GM12878 (cell line): ENCODE data around the gene HIVEP3. TPM values are rescaled to one million over a fixed set of nuclear protein-coding genes. Genes with fewer than 3 reads are reported as not detected.

Source experiments
- ATAC-seq: fragments of 200-7000 bp; cut with Tn5 transposase; 3 replicates; pipeline ENCODE4 v1.9.1; 2020; ENCODE audit warnings: mild to moderate bottlenecking, moderate library complexity
- BruUV-seq: library from RNA; stranded (reverse); fragments of 400-500 nt; replicated peaks from 2 replicates; lab custom pipeline; 2021; lab: Mats Ljungman, UMichigan
- CTCF ChIA-PET: fragments of 300-600 bp; sonication (Branson Sonifier 250); formaldehyde crosslinking; extraction: SDS; loops from one replicate; lab custom pipeline; 2021; ENCODE audit warnings: inconsistent platforms; lab: Yijun Ruan, JAX
- POLR2A ChIA-PET: fragments of 350-600 bp; formaldehyde crosslinking; extraction: SDS; loops from one replicate; lab custom pipeline; 2021; ENCODE audit warnings: inconsistent platforms; lab: Charles Lee
- RAD21 ChIA-PET: fragments of 300-600 bp; sonication (Branson Sonifier 250); formaldehyde crosslinking; loops from one replicate; lab custom pipeline; 2023; ENCODE audit warnings: antibody characterized with exemption; ENCODE audit not compliant: unreplicated experiment; lab: Charles Lee
- SMC1A ChIA-PET: fragments of 300-600 bp; sonication (Branson Sonifier 250); formaldehyde crosslinking; loops from one replicate; lab custom pipeline; 2023; ENCODE audit not compliant: unreplicated experiment, uncharacterized antibody; lab: Charles Lee
- DNase-seq: peaks from one replicate; pipeline ENCODE4 v3.0.0-alpha.2; 2011; ENCODE audit warnings: low read depth, low spot score
- FAIRE-seq: peaks from 3 replicates; lab custom pipeline; 2011; peaks lifted over from hg19 to GRCh38; lab: Jason Lieb, UNC
- H2AFZ ChIP-seq: 2 replicates; pipeline ENCODE4 v1.6.0; 2011; ENCODE audit warnings: low read depth, low read length, control low read depth; ENCODE audit not compliant: control insufficient read depth
- H3K27ac ChIP-seq: 2 replicates; pipeline ENCODE4 v1.5.1; 2011; ENCODE audit warnings: control low read depth; ENCODE audit not compliant: control insufficient read depth, insufficient read depth
- H3K27me3 ChIP-seq, 2 experiments: replicated peaks in 1 of 2; 2 replicates each; pipeline versions ENCODE4 v1.6.0 to v1.6.1; 2011; ENCODE audit warnings: low read length in 1 of 2; ENCODE audit not compliant: control insufficient read depth in 2 of 2, insufficient read depth in 2 of 2
- H3K36me3 ChIP-seq, 2 experiments: 2 replicates each; pipeline ENCODE4 v1.5.1; 2011; ENCODE audit warnings: low read length in 1 of 2; ENCODE audit not compliant: control insufficient read depth in 2 of 2, insufficient read depth in 2 of 2
- H3K4me1 ChIP-seq: 2 replicates; pipeline ENCODE4 v1.6.1; 2011; ENCODE audit warnings: mild to moderate bottlenecking, low read length, moderate library complexity, mixed read lengths; ENCODE audit not compliant: control insufficient read depth, insufficient read depth
- H3K4me2 ChIP-seq: 2 replicates; pipeline ENCODE4 v1.6.0; 2011; ENCODE audit warnings: control low read depth; ENCODE audit not compliant: control insufficient read depth, insufficient read depth
- H3K4me3 ChIP-seq: fragments of 200-600 bp; sonication (generic); 2 replicates; pipeline ENCODE4 v1.5.1; 2016
- H3K79me2 ChIP-seq: 2 replicates; pipeline ENCODE4 v1.6.0; 2011; ENCODE audit warnings: low read length; ENCODE audit not compliant: control insufficient read depth, insufficient read depth
- H3K9ac ChIP-seq: 2 replicates; pipeline ENCODE4 v1.8.0; 2011; ENCODE audit warnings: low read length, control low read depth, mixed read lengths; ENCODE audit not compliant: control insufficient read depth, insufficient read depth
- H3K9me3 ChIP-seq: replicated peaks from 3 replicates; pipeline ENCODE4 v1.5.1; 2011; ENCODE audit warnings: mild to moderate bottlenecking, low read length; ENCODE audit not compliant: control insufficient read depth, insufficient read depth
- H4K20me1 ChIP-seq: 2 replicates; pipeline ENCODE4 v1.6.0; 2011; ENCODE audit not compliant: control insufficient read depth, insufficient read depth
- BCL3 ChIP-seq: IDR thresholded peaks from 2 replicates; pipeline ENCODE4 v1.6.1; 2011; ENCODE audit warnings: borderline replicate concordance, low read depth, mild to moderate bottlenecking, moderate library complexity, low read length; ENCODE audit not compliant: insufficient read depth, poor library complexity, severe bottlenecking
- CBX5 ChIP-seq: sonication (generic); IDR thresholded peaks from 2 replicates; pipeline ENCODE4 v1.6.1; 2016; ENCODE audit warnings: low read depth, moderate library complexity, mild to moderate bottlenecking, inconsistent platforms
- GATAD2B ChIP-seq: fragments of 450-650 bp; conservative IDR thresholded peaks from 2 replicates; pipeline ENCODE4 v1.6.1; 2017; ENCODE audit warnings: low read depth, mild to moderate bottlenecking, moderate library complexity
- RAD51 ChIP-seq: fragments of 450-650 bp; IDR thresholded peaks from 2 replicates; pipeline ENCODE4 v1.6.1; 2016; ENCODE audit warnings: moderate library complexity, mild to moderate bottlenecking, inconsistent platforms
- SIX5 ChIP-seq: IDR thresholded peaks from 2 replicates; pipeline ENCODE4 v1.6.1; 2011; ENCODE audit warnings: mild to moderate bottlenecking, low read depth, low read length, moderate library complexity; ENCODE audit not compliant: severe bottlenecking
- SUZ12 ChIP-seq: fragments of 200-600 bp; sonication (generic); IDR thresholded peaks from one replicate; pipeline ENCODE4 v1.6.1; 2018; ENCODE audit warnings: antibody characterized with exemption, mild to moderate bottlenecking; ENCODE audit not compliant: unreplicated experiment
- TAF1 ChIP-seq: IDR thresholded peaks from 2 replicates; pipeline ENCODE4 v1.6.1; 2011; ENCODE audit warnings: mild to moderate bottlenecking, low read depth, low read length, borderline replicate concordance
- TCF12 ChIP-seq: IDR thresholded peaks from 2 replicates; pipeline ENCODE4 v1.6.1; 2011; ENCODE audit warnings: low read depth, mild to moderate bottlenecking, low read length
- USF1 ChIP-seq: IDR thresholded peaks from 2 replicates; pipeline ENCODE4 v1.6.1; 2011; ENCODE audit warnings: borderline replicate concordance, low read depth, mild to moderate bottlenecking, moderate library complexity, mixed read lengths, low read length; ENCODE audit not compliant: insufficient read depth; ENCODE audit errors: extremely low read length
- ZBTB11 ChIP-seq: fragments of 450-650 bp; formaldehyde crosslinking; IDR thresholded peaks from 2 replicates; pipeline ENCODE4 v1.5.0; 2022; ENCODE audit warnings: mild to moderate bottlenecking, missing genetic modification characterization
- WGBS: methylation state at CpG from one replicate; pipeline ENCODE4 v1.1.6; 2016; ENCODE audit warnings: low lambda C conversion rate; ENCODE audit not compliant: insufficient replicate concordance, insufficient coverage; ENCODE audit errors: missing lambda C conversion rate; 5-methylcytosine and 5-hydroxymethylcytosine counted together
- in situ Hi-C: fragments of 300-500 bp; cut with MboI; formaldehyde crosslinking; loops from 9 replicates; pipeline ENCODE4 v1.14.3; 2018; ENCODE audit warnings: mixed read lengths
- intact Hi-C: fragments of 100-400 bp; cut with micrococcal nuclease; formaldehyde crosslinking; loops from one replicate; pipeline ENCODE4 v1.14.2; 2022; ENCODE audit not compliant: unreplicated experiment
- polyA plus RNA-seq, 11 experiments: library from polyadenylated mRNA; depleted of rRNA in 4 of 11; unstranded in 6 of 11; stranded (reverse) in 5 of 11; fragments of >200 nt; fragmentation: Nextera tagmentation in 4 of 11; fragmentation: Illumina TruSeq in 1 of 11; extraction: Ambion mirVana in 4 of 11; extraction: Trizol in 1 of 11; gene quantifications; 1 replicate in 1 of 11; 2 replicates in 10 of 11; pipeline versions ENCODE4 v1.2.1 to v1.2.3, GENCODE V29; 2011 to 2016; ENCODE audit warnings: inconsistent platforms in 2 of 11, missing spikeins in 2 of 11, low read depth in 1 of 11
- total RNA-seq, 4 experiments: library from RNA; depleted of rRNA in 3 of 4; stranded (reverse); fragments of >200 nt in 3 of 4; fragmentation: Illumina TruSeq in 1 of 4; extraction: Trizol in 1 of 4; gene quantifications; 2 replicates each; pipeline versions ENCODE4 v1.2.1 to v1.2.3, GENCODE V29; 2013 to 2021

Gene HIVEP3
- total and polyA plus RNA-seq, 10 of the 15 experiments (the other 5 are each of a cell fraction or from before 2014, with no cell fraction given), result 1.8 to 13.6 (median 3.8) TPM

GRCh38 chr1:41895552-41895951 is 23.2 kb downstream of the HIVEP3 start:
- intact Hi-C loops, result no loop called here
- FAIRE-seq (no peak), DNase-seq (no peak), ATAC-seq (no peak)
- 70% methylated on average over 4 of the region's 4 CpGs for WGBS
- Histone ChIP-seq H3K27ac (peak overlapping the region; percentile 4; the same call in 1 of the 2 replicates), H3K79me2 (peaks cover 1% of the 10 kb centered on the region; the same call in 1 of the 2 replicates), H3K4me2 (no peak overlapping the region), H2AFZ (no peak overlapping the region), H3K36me3 (no peaks in the 10 kb centered on the region), H3K4me1 (peaks cover 14% of the 10 kb centered on the region), H3K9ac (no peak overlapping the region), H3K9me3 (no peaks in the 10 kb centered on the region), H4K20me1 (no peaks in the 10 kb centered on the region), H3K27me3 (no peaks in the 10 kb centered on the region), H3K4me3 (no peak overlapping the region)
- in situ Hi-C loops, result no loop called here
- RAD21 ChIA-PET, result no interaction called here
- BruUV-seq, result no TSS peak
- TF ChIP-seq SUZ12, result no peak
- no peak for TF ChIP-seq CBX5
- TF ChIP-seq GATAD2B, result no peak
- TF ChIP-seq ZBTB11 (CRISPR knock-in tag), result no peak
- no peak for TF ChIP-seq SIX5
- no peak for TF ChIP-seq USF1
- TF ChIP-seq TCF12, result no peak
- no peak for TF ChIP-seq RAD51
- TF ChIP-seq TAF1, result no peak
- TF ChIP-seq BCL3, result no peak
- SMC1A ChIA-PET, result interaction anchor here (0.7 to 1.3 kb wide), 3 partner anchors 14 to 143 kb away, joined by 3 to 4 read pairs (median 3); no protein-coding TSS in a partner anchor
- CTCF ChIA-PET, result no interaction called here
- POLR2A ChIA-PET, result no interaction called here
